ENCODE results near the gene UBL3. TPM values are rescaled to one million over a fixed set of nuclear protein-coding genes. Genes with fewer than 3 reads are reported as not detected.

Gene UBL3
- total RNA-seq, 2 experiments from 2014 or later = 39.5 to 41.9 TPM

DNA sequence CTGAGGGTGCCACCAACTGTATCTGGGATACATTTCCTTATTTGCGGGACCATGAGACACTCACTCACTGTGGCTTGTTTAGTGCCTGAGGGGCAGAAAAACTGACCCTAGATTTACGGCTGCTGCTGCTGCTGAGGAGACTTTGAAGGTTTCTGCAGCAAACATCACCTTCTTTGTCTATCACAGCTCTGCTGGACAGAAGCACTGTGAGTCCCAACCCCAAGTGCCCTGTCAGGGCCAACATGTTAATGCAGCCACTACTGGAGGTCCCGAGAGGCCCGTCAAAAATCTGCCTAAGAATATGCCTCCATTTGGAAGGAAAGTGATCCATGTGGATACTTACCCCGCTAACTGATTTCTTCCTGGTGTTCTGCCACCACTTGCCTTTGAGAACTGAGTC, 37.3 kb upstream of the UBL3 start:
- CTCF ChIA-PET = no interaction called here
- no peak overlapping the region for H3K27ac Mint-ChIP-seq
- no peaks in the 10 kb centered on the region for H3K9me3 ChIP-seq (ENCODE audit: control insufficient read depth in 1 of 2, insufficient read depth in 1 of 2, low read length in 2 of 2)

DNA sequence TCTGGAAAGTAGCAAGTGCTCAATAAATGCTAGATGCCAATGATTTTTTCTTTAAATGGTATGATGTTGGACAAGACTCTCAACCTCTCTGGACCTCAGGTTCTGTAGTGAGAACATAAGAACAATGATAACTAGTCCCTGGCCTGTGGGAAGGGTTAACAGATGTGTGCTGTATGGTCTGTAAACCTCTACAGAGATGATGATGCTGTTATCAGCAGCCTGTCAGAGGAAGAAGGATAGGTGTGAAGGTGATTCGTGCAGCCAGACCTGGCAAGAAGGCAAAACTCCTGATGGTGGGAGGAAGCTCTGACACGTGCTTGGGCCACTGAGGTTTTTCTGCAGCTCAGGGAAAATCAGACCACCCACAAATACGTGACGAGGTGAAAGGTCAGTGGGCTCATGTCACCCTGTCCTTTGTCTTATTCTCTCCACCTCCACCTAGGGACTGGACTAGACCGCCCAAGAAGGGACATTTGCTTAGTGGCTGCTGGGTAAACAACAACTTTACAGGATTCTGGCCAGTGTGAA, 36.7 kb upstream of the UBL3 start:
- H3K36me3 Mint-ChIP-seq (ENCODE audit: low read depth) = no peaks in the 10 kb centered on the region
- ATAC-seq (ENCODE audit: poor library complexity) (no peak), DNase-seq (no peak)
- TF ChIP-seq, protein P1, sequence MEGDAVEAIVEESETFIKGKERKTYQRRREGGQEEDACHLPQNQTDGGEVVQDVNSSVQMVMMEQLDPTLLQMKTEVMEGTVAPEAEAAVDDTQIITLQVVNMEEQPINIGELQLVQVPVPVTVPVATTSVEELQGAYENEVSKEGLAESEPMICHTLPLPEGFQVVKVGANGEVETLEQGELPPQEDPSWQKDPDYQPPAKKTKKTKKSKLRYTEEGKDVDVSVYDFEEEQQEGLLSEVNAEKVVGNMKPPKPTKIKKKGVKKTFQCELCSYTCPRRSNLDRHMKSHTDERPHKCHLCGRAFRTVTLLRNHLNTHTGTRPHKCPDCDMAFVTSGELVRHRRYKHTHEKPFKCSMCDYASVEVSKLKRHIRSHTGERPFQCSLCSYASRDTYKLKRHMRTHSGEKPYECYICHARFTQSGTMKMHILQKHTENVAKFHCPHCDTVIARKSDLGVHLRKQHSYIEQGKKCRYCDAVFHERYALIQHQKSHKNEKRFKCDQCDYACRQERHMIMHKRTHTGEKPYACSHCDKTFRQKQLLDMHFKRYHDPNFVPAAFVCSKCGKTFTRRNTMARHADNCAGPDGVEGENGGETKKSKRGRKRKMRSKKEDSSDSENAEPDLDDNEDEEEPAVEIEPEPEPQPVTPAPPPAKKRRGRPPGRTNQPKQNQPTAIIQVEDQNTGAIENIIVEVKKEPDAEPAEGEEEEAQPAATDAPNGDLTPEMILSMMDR (IDR thresholded peaks at IDR 0.05) = no peak
- CTCF ChIA-PET = no interaction called here
- H3K4me1 ChIP-seq (ENCODE audit: insufficient read depth, low read length) = no peaks in the 10 kb centered on the region
- H3K27me3 Mint-ChIP-seq = no peaks in the 10 kb centered on the region
- POLR2A ChIA-PET = interaction anchor here (1.0 kb wide), 2 partner anchors 37 to 49 kb away, joined by 3 read pairs; partner anchors contain the start of gene UBL3
- intact Hi-C loops (cut with DNase I, micrococcal nuclease) = no loop called here
- no peak overlapping the region for H3K27ac ChIP-seq (ENCODE audit: low read depth in 1 of 2, low read length in 2 of 2)
- H3K27ac Mint-ChIP-seq = no peak overlapping the region
- H3K9me3 ChIP-seq (ENCODE audit: control insufficient read depth in 1 of 2, insufficient read depth in 1 of 2, low read length in 2 of 2) = no peaks in the 10 kb centered on the region
- peaks cover 5% of the 10 kb centered on the region for H3K4me1 Mint-ChIP-seq (ENCODE audit: low read depth)
- H3K4me3 Mint-ChIP-seq = no peak overlapping the region
- no peaks in the 10 kb centered on the region for H3K27me3 ChIP-seq (ENCODE audit: control insufficient read depth in 1 of 2, insufficient read depth in 2 of 2, low read length in 2 of 2)
- H3K9me3 Mint-ChIP-seq = no peaks in the 10 kb centered on the region
- H3K4me3 ChIP-seq (ENCODE audit: low read length) = no peak overlapping the region
- no peaks in the 10 kb centered on the region for H3K36me3 ChIP-seq (ENCODE audit: insufficient read depth, low read length)

More for the DNA sequence above, 37.3 kb upstream of the UBL3 start:
- TF ChIP-seq, protein P1 (IDR thresholded peaks at IDR 0.05) = no peak
- H3K4me3 Mint-ChIP-seq = no peak overlapping the region
- no peak overlapping the region for H3K27ac ChIP-seq (ENCODE audit: low read depth in 1 of 2, low read length in 2 of 2)
- POLR2A ChIA-PET = interaction anchor here (1.0 kb wide), 1 partner anchor 37 kb away, joined by 3 read pairs; the partner anchor contains the start of gene UBL3
- intact Hi-C loops (cut with DNase I, micrococcal nuclease) = no loop called here
- no peaks in the 10 kb centered on the region for H3K4me1 ChIP-seq (ENCODE audit: insufficient read depth, low read length)
- DNase-seq = no peak
- H3K27me3 ChIP-seq (ENCODE audit: control insufficient read depth in 1 of 2, insufficient read depth in 2 of 2, low read length in 2 of 2) = no peaks in the 10 kb centered on the region
- ATAC-seq (ENCODE audit: poor library complexity) = no peak
- H3K27me3 Mint-ChIP-seq = no peaks in the 10 kb centered on the region
- peaks cover 5% of the 10 kb centered on the region for H3K4me1 Mint-ChIP-seq (ENCODE audit: low read depth)
- H3K36me3 ChIP-seq (ENCODE audit: insufficient read depth, low read length) = no peaks in the 10 kb centered on the region
- H3K36me3 Mint-ChIP-seq (ENCODE audit: low read depth) = no peaks in the 10 kb centered on the region
- no peaks in the 10 kb centered on the region for H3K9me3 Mint-ChIP-seq
- H3K4me3 ChIP-seq (ENCODE audit: low read length) = no peak overlapping the region

DNA sequence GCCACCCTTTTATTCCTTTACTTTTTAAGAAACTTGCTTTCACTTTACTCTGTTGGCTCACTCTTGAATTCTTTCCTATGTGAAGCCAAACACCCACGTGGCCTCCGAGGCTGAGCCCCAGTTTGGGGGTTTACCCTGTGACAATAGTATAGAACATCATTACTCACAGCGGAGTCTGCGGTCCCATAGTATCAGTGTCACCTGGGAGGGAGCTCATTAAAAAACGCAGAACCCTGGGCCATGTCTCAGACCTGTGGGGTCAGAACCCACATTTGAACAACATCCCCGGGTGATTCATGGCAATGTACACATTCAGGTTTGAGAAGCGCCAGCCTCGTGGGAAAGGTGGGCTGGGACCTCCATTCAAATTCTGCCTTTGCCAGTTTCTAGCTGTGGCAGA, 36.0 kb upstream of the UBL3 start:
- H3K27me3 ChIP-seq (ENCODE audit: control insufficient read depth in 1 of 2, insufficient read depth in 2 of 2, low read length in 2 of 2) = no peaks in the 10 kb centered on the region
- no peak overlapping the region for H3K27ac ChIP-seq (ENCODE audit: low read depth in 1 of 2, low read length in 2 of 2)
- H3K27me3 Mint-ChIP-seq = no peaks in the 10 kb centered on the region
- peak in 5 of 14 experiments; percentile 4 to 36 (median 10) for DNase-seq
- H3K4me3 Mint-ChIP-seq = no peak overlapping the region
- no peaks in the 10 kb centered on the region for H3K9me3 ChIP-seq (ENCODE audit: control insufficient read depth in 1 of 2, insufficient read depth in 1 of 2, low read length in 2 of 2)
- H3K36me3 Mint-ChIP-seq (ENCODE audit: low read depth) = no peaks in the 10 kb centered on the region
- peak; percentile 41 for ATAC-seq (ENCODE audit: poor library complexity)
- intact Hi-C loops (cut with DNase I, micrococcal nuclease) = no loop called here
- ChIA-PET POLR2A (interaction anchor here (0.6 to 1.0 kb wide), 3 partner anchors 36 to 72 kb away, joined by 3 to 4 read pairs (median 3); partner anchors contain the start of gene UBL3), CTCF (no interaction called here)
- H3K36me3 ChIP-seq (ENCODE audit: insufficient read depth, low read length) = no peaks in the 10 kb centered on the region
- H3K4me1 ChIP-seq (ENCODE audit: insufficient read depth, low read length) = no peaks in the 10 kb centered on the region
- H3K4me3 ChIP-seq (ENCODE audit: low read length) = no peak overlapping the region
- peaks cover 4% of the 10 kb centered on the region for H3K4me1 Mint-ChIP-seq (ENCODE audit: low read depth)
- H3K9me3 Mint-ChIP-seq = no peaks in the 10 kb centered on the region
- TF ChIP-seq, protein P1 (IDR thresholded peaks at IDR 0.05) = no peak
- no peak overlapping the region for H3K27ac Mint-ChIP-seq

All from CD4-positive, alpha-beta T cell (primary cell).